Measurements from ENCODE around the gene SLC17A3.

The SLC17A3 gene, protein sequence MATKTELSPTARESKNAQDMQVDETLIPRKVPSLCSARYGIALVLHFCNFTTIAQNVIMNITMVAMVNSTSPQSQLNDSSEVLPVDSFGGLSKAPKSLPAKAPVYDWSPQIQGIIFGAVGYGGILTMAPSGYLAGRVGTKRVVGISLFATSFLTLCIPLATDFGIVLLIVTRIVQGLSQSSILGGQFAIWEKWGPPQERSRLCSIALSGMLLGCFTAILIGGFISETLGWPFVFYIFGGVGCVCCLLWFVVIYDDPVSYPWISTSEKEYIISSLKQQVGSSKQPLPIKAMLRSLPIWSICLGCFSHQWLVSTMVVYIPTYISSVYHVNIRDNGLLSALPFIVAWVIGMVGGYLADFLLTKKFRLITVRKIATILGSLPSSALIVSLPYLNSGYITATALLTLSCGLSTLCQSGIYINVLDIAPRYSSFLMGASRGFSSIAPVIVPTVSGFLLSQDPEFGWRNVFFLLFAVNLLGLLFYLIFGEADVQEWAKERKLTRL

DNA sequence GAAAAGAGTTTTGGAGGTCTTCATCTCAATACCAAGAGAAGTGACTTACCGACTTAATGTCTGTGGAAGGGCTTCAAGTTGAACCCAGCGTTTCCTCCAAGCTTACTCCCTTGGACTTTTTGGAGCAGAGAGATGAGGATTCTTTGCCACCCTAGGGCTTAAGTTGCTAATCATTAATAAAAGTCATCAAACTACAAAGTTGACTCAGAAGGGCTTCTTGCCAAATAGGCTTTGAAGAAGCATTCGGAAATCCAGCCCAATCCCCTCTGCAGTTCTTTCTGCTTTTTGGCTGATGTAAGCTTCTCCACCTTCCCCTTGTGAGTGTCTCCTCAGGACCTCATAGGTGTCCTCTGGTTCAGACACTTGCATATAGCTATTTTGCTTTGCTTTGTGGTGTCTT lies at the start of gene SLC17A3:
TSS of gene SLC17A3 (minus strand) at position 126 of the 400 bp plus-strand sequence. CDS start 5,856 bp downstream, outside the sequence.
- DNase-seq = no peak

DNA sequence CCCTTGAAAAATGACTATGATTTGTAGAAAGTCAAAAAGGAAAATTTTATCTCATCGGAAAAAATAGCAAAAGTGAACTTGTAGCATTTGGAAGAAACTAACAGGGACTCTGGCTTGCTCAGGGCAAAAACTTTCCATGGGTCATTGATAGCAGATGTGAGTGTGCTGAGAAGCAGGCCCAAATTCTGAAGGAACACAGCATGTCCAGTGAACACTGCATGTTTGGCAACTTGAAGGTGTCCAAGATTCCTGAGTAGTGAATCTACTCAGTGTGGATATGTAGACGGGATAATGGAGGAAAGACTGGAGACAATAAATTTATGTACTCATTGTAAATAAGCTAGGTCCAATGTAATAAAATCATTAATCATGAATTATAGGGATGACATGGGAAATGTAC lies 48.3 kb upstream of the SLC17A3 start:
- DNase-seq = no peak

DNA sequence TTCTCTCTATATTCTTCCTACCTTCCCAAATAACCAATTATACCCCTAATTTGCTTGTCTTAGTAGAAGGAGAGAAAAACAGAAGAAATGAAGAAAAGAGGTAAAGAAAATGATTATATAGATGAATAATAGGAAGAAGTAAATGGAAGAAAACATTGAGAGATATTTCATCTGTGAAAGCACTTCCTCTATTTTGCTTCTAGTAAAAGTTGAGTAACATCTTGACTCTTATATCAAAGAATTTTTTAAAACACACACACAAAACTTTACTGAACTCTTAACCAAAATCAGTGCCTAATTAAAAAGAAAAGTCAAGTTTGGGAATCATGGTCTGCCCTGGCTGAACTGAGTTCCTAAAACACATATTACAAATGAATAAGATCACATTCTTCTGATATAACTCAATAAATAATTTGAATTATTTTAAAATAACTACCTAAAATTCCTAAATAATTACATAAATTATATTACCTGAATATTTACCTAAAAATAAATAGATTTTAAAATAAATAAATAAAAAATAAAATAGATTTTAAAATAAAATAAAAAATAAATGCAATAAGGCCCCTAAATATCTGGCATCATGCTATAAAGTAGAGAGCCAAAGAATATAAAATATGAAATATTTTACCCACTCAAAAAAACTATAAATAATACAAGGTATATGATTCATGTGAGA lies 47.6 kb upstream of the SLC17A3 start:
- no peak for DNase-seq

DNA sequence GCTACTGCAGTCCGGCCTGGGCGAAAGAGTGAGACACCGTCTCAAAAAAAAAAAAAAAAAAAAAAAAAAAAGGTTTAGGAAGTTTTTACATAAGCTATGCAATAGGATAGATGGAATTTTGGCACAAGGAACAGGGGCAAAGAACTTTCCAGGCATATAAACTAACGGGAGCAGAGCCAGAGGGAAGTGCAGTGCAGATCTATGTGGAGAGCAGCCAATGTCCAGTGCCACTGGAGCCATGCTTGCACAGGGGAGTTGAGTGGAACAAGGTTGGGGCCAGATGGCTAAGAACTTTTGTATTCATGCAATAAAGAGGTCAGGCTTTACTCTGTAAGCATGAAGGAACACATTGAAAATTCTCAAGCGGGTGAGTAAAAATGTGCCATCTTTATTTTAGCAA lies 45.6 kb upstream of the SLC17A3 start:
- DNase-seq = no peak

DNA sequence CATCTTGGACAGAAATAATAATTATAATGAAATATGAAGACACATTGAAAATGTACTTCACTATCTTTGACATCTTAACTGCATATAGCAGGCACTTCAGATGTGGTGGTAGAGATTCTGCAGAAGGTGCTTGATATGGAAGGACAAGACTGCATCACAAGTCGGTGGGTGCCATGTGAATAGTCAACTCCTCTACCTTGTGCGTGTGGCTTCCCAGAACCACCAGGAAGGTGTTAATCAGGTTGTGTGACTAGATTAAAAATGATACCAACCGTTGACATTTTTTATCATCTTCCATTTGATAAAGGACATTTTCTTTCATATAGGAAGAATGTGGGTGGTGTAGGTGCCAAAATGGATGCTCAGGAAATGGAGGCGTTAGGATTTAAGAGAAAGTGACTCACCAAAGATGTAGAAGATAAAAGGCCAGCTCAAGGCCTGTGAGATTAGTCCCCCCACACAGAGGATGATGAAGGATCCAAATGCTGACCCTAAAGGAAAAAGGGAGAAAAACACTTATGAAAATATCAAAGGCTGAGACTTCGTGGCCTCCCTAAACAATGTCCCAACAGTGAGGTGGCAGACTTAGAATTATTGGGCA lies 44.1 kb upstream of the SLC17A3 start:
- no peak for DNase-seq

DNA sequence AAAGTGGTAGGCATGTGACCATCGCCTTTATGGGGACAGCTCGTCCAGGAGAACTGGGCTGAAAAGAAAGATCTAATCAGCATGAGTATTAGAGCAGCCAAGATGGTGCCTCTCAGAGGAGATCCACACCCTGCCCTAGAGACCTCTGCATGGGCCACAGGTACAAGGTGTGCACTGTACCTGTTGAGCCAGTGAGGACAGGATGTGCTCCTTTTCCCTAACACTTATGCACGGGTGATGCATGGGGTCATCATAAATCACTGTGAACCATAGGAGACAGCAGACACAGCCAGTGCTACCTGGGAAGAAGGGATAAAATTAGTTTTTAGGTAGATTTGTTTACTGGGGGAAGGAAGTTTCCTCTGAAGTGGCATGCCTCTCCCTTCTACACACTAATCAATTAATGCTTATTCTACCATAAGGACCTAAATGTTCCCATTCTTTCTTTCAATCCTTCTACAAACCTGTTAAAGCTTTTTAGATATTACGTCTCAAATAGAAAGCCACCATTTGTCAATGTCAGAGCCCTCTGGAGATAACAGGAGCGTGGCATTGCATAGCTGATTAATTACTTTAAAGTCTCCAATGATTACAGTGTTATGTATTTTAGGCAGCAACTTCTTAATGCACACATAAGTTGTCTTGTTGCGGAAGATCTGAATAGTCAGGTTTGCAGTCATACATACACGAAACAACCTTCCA lies 42.9 kb upstream of the SLC17A3 start:
- no peak for DNase-seq

DNA sequence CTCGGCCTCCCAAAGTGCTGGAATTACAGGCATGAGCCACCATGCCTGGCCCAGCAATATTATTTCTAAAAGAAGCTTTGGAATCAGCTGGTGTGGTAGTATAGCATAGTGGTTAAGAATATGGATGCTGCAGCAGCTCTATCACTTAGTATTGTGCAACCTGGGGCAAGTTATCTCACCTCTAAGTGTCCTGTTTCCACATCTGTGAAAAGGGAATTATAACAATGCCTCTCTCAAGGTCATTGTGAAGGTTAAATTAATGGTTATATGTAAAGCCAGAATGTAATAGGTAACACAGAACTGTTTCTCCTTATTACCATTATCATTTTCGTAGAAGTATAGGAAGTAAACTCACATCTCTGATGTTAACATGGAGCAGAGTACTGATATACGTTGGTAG lies 42.3 kb upstream of the SLC17A3 start:
- no peak for DNase-seq

DNA sequence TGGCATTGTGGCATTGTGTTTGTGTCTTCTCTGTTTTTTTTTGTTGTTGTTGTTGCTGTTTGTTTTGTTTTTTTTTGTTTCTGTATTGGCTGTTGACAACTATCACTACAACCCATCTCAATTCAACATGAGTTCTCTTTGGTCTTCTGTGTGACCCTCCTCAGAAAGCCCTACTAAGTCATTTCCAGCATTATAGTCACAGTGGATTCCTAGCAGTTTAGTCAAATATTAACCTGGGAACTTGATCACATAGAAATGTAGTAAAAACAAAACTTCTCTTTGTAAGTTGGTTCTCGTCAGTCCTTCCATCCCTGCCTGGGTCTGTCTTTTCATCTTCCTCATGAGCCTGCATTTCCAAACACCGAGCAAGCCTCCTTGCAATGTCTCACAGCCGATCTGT lies 39.7 kb upstream of the SLC17A3 start:
- no peak for DNase-seq

DNA sequence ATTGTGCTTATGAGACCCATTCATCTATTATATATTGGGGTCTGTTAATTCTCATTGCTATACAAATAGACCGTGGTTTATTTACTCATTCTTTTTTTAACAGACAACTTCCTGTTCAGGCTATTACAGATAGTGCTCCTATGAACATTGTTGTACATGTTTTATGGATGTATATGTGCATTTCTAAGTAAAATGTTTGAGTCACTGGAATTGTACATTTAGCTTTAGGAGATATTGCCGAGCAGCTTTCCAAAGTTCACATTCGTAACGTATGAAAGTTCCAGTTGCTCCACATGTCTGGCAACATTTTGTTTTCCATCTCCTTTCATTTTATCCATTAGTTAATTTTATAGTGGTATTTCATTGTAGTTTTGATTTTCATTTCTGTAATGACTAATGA lies 37.3 kb upstream of the SLC17A3 start:
- no peak for DNase-seq

DNA sequence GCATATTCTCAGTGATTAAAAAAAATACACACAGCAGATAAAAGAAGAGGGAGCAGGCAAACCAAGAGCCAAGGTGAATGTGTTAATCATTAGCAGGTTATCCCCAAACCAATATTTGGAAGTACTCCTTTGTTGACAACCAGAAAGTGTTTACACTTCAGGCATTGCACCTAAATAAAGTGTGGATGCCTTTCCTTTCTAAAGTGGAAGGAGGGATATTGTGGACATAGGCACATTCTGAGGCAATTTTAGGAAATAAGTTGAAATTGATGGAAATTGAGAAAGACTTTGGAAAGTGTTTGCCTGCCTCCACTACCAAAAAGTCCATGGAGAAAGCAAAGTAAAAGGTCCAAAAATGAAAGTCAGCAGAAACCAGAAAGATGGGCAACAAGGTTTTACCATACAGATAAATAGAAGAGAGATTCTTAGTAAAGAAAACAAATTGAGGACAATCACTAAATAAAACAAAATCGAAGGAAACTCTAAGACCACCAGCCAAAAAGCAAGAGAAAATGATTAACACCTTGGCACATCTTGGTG lies 33.5 kb upstream of the SLC17A3 start:
- DNase-seq = no peak

DNA sequence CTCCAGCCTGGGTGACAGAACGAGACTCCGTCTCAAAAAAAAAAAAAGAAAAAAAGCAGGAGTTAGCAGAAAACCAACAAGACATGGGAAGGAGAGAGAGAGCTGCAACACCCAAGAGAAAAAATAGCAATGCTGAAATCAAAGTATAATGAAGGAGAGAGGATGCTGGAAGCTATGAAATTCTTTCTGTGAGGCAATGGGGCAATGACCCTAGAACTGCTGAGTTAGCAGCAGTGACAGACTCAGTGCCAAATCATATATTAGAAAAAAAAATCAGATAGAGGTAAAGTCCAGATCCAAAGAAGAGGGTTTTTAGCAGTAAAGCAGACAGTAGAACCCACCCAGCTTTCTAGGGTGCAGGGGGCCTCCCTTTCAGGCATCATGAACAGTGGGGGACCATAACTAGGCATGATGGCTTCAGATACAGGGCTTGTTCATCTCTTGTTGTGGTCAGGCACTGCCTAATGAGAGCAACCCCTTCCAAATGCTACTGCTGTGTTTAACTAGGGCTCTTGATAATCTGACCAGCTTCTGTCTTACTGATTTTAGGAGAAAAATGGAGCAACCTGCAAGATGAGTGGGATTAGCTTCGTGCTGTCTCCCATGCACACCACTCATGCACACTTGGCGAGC lies 29.5 kb upstream of the SLC17A3 start:
- DNase-seq = no peak

DNA sequence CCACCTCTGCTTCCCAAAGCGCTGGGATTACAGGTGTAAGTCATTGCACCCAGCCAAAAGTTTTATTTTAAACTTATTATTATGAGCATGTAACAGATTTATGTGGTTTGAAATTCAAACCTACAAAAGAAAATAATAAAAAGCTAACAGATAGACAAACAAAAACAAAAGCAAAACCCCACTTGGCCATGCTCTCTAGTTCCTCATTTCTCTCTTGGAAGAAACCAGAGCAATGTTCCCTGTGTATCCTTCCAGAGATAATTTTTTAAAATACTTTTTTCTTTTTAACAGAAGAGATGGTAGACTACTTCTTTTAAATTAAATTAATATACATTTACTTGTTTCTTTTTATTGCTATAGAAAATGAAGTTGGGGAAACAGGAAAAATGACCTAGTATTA lies 28.0 kb upstream of the SLC17A3 start:
- no peak for DNase-seq

DNA sequence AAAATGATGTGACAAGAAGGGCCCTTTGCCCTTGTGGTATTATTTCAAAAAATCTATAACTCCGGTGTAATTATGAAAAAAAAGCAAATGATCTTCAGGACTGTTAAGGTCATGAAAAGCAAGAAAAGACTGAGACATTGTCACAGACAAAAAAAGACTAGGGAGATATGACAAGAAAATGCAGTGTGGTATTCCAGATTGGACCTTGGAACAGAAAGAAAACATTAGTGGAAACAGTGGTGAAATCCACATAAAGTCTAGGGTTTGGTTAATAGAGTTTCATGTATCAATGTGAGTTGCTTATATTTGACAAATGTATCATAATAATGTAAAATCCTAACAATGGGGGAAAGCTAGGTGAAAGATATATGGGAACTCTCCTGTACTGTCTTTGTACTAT lies 26.8 kb upstream of the SLC17A3 start:
- DNase-seq = no peak

DNA sequence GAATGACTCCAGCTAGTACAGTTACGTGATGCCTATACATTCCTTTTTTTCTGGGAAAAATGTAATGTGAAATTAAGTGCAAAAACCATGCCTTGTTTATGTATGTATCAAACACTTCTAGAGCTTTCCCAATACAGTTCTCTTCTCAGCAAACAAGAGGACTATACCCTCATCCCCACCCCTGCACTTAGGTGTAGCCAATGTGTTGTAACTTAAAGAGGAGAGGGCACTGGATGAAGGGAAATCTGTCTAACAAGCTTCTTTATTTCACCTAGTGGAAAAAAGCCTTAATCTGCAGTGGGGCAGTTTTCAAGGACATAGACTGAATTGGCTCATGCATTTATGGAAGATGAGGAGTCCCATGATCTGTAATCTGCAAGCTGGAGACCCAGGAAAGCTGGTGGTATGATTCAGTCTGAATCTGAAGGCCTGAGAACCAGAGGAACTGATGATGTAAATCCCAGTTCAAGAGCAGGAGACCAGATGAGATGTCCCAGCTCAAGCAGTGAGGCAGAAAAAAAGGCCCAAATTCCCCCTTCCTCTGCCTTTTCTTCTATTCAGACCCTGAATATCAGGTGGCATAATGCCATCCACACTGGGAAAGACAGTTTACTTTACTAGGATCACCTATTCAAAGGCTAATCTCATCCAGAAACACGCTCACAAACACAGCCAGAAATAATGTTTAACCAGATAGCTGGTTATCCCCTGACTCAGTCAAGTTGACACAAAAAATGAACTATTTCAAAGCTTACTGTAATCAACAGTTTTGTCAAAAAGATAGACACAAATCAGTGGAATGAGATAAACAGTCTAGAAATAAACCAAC lies 25.8 kb upstream of the SLC17A3 start:
- DNase-seq = no peak

DNA sequence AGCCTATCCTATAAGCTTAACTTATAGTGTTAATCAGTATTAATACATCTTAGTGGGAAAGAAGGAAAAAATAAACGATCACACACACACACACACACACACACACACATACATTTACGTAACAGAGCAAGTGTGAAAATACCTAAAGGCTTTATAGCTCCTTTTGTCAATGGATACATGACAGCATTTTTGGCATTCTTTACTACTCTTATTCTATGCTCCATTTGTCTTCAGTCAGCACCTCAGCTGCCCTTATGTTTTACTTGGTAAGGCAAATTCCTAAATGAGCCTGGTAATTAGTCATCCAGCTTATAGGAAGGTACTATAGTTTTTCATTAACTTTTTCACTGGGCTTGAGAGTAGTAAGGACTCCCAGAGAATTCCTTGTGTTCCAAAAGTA lies 25.1 kb upstream of the SLC17A3 start:
- DNase-seq = no peak

DNA sequence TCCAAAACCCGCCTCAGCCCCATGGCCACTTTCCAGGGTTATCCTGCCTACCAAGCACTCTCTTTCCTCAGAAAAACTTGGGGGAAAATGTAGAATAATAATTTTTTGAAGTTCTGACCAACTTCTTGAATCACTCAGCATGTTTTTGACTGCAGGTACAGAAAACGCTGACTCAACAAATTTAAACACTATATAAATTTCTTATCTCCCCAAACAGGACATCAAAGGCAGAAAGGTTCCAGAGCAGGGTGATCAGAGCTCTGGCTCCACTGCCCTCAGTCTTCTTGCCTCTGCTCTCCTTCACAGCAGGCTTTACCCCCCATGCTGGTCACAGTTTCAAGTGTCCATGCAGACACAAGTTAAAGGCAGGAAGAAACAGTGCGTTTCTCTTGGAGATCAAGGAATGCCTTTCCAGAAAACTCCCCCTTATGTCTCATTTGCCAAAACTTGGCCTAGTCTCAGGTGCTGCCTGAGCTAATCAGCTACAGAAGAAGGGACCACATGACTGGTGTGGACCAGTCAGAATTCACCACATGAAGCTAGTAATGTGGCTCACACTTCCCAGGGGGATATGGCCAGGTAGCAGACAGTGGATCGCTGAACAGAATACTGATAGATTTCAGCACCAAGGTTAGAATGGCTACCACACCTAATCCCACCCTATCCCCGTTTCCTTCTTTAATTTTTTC lies 24.4 kb upstream of the SLC17A3 start:
- DNase-seq = no peak

DNA sequence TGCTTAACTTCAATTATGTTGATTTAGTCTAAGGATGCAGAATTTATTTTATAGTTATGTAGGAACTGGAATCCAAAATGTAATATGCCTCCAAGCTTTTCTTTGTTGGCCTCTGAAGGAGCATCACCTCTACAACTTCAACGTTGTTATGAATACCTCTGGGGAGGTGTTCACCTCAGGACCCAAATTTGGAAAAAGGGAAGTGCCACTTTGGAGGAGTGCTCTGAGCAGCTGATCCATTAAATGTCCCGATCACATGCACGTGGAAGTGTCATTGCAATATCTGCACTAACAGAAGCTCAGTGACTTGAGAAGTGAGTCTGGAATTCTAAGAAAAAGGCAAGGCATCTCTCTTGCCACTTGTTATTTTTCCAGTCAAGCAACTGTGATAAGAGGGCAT lies 22.2 kb upstream of the SLC17A3 start:
- no peak for DNase-seq

DNA sequence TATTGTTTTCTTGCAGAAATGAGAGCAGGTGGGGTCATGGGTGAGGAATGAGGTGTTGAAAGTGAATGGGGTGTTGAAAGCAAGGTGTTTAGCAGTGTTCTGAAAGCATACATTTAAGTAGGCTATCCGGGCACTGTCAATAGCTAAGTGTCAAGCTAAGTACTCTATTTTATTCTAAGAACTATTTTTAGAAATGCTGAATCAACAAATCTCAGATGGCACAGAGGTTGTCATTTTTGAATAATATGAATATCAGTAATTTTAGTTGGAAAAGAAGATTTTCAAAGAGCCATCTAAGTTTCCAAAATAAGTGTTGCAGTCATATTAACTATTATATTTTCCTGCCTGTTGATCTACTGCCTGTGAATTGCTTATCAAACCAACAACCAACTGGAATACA lies 21.7 kb upstream of the SLC17A3 start:
- no peak for DNase-seq

DNA sequence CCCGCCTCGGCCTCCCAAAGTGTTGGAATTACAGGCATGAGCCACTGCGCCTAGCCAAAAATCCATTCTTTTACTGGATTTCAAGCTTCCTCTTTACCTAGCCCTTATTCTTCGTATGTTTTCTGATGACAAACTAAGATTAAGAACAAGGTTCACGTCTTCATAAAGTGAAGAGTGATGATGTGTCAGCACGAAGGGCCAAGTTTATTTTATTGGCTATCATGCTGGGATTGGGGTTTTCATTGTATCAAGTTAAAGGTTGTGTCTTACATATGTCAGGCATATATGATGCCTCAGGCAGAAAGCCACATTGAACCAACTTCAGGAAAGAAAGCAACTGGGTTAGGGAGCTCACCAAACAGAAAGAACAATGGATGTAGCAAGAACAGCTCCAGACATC lies 19.7 kb upstream of the SLC17A3 start:
- no peak for DNase-seq

DNA sequence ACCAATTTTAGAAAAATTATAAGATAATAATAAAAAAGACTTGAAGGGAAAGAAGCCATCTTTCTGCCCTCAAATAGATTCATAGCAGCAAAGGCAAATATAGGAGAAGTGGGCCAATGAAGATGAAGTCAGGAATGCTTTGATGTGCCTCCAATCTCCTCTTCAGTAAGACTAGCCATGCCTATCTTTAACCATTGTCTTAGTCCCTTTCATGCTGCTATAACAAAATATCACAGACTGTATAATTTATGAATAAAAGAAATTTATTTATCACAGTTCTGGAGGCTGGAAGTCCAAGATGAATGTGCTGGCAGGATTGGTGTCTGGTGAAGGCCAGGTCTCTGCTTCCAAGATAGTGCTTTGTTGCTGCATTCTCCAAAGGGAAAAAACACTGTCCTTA lies 18.8 kb upstream of the SLC17A3 start:
- DNase-seq = no peak
